ENCODE data around the gene PIM1.
"Not testable (repeated sequence)": the region's sequence is repeated elsewhere in the genome, so short reads cannot be mapped to it uniquely, and the experiment has no call there.

PIM1 gene

DNA sequence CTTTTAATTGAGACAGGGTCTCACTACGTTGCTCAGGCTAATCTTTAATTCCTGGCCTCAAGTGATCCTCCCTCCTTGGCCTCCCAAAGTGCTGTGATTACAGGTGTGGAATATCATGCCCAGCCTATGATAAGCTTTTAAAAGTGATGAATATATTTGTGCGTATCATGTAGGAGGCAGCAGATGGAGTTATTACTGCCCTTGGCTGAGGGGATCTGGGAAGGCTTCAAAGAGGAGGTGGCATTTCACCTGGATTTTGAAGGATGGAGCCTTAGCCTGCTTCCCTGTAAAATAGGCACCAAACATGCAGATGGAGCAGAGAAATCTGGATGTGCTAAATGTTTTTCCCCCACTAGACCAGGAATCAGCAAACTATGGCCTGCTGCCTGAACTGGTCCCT is 10.1 kb downstream of the PIM1 start:
- H3K4me3 ChIP-seq (ENCODE audit: control insufficient read depth, low read depth, low read length) = no peak overlapping the region
- TF ChIP-seq, protein P1, sequence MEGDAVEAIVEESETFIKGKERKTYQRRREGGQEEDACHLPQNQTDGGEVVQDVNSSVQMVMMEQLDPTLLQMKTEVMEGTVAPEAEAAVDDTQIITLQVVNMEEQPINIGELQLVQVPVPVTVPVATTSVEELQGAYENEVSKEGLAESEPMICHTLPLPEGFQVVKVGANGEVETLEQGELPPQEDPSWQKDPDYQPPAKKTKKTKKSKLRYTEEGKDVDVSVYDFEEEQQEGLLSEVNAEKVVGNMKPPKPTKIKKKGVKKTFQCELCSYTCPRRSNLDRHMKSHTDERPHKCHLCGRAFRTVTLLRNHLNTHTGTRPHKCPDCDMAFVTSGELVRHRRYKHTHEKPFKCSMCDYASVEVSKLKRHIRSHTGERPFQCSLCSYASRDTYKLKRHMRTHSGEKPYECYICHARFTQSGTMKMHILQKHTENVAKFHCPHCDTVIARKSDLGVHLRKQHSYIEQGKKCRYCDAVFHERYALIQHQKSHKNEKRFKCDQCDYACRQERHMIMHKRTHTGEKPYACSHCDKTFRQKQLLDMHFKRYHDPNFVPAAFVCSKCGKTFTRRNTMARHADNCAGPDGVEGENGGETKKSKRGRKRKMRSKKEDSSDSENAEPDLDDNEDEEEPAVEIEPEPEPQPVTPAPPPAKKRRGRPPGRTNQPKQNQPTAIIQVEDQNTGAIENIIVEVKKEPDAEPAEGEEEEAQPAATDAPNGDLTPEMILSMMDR (IDR thresholded peaks at IDR 0.05; ENCODE audit: control insufficient read depth, insufficient read depth, low read depth, low read length, missing control alignments) = no peak
- DNase-seq (ENCODE audit: low read depth) = no peak

DNA sequence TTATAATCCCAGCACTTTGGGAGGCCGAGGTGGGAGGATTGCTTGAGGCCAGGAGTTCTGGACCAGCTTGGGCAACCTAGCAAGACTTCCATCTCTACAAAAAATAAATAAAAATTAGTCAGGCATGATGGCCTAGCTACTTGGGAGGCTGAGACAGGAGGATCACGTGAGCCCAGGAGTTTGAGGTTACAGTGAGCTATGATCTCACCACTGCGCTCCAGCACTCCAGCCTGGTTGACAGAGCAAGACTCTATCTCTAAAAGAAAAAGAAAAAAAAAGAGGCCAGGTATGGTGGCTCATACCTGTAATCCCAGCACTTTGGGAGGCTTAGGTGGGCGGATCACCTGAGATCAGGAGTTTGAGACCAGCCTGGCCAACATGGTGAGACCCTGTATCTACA is 10.7 kb downstream of the PIM1 start:
- H3K4me3 ChIP-seq (ENCODE audit: control insufficient read depth, low read depth, low read length); DNase-seq (ENCODE audit: low read depth): not testable (repeated sequence)

DNA sequence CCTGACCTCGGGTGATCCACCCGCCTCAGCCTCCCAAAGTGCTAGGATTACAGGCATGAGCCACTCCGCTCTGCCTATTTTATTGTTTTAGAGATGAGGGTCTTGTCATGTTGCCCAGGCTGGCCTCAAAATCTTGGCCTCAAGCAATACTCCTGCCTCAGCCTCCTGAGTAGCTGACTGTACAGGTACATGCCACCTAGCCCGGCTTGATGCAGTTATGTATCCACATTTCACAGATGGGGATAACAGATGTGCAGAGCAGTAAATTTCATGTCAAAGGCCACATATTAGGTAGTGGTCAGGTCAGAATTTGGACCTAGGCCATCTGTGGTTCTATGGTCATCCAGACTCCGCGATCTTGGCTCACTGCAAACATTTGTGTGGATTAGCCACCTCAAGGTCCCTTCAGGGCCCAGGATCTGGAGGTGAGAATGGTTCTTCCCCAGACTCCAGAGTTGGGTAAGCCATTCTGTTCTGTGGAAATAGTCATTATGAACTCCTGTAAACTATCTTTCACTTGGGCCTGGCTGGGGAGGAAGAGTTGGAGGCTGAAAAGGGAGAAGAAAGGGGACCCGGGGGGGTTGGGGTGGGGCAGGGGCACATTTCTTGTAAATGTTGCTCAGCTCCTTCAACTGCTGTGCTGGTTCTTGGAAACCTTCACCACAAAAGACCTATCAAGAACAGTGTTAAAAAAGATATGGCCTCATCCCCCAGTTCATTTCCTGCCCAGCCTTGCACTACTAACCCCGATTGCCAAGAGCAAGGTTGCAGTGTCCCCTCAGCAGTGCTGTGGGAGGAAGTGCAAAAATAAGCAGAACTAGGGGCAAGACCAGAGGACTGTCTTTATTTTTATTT is 13.0 kb downstream of the PIM1 start:
- no peak overlapping the region for H3K4me3 ChIP-seq (ENCODE audit: control insufficient read depth, low read depth, low read length)
- DNase-seq (ENCODE audit: low read depth) = no peak
- TF ChIP-seq, protein P1 (IDR thresholded peaks at IDR 0.05; ENCODE audit: control insufficient read depth, insufficient read depth, low read depth, low read length, missing control alignments) = no peak

DNA sequence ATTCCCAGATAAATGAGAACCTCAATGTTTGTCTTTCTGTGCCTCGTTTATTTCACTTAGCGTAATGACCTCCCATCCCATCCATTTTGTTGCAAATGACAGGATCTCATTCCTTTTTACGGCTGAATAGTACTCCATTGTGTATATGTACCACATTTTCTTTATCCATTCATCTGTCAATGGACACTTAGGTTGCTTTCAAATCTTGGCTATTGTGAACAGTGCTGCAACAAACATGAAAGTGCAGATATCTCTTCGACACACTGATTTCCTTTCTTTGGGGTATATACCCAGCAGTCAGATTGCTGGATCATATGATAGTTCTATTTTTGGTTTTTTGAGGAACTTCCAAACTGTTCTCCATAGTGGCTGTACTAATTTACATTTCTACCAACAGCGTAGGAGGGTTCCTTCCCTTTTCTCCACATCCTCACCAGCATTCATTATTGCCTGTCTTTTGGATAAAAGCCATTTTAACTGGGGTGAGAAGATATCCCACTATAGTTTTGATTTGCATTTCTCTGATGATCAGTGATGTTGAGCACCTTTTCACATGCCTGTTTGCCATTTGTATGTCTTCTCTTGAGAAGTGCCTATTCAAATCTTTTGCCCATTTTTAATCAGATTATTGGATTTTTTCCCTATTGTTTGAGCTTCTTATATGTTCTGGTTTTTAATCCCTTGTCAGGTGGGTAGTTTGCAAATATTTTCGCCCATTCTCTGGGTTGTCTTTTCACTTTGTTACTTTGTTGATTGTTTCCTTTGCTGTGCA is 16.2 kb downstream of the PIM1 start:
- not testable (repeated sequence) for DNase-seq (ENCODE audit: low read depth); H3K4me3 ChIP-seq (ENCODE audit: control insufficient read depth, low read depth, low read length)

DNA sequence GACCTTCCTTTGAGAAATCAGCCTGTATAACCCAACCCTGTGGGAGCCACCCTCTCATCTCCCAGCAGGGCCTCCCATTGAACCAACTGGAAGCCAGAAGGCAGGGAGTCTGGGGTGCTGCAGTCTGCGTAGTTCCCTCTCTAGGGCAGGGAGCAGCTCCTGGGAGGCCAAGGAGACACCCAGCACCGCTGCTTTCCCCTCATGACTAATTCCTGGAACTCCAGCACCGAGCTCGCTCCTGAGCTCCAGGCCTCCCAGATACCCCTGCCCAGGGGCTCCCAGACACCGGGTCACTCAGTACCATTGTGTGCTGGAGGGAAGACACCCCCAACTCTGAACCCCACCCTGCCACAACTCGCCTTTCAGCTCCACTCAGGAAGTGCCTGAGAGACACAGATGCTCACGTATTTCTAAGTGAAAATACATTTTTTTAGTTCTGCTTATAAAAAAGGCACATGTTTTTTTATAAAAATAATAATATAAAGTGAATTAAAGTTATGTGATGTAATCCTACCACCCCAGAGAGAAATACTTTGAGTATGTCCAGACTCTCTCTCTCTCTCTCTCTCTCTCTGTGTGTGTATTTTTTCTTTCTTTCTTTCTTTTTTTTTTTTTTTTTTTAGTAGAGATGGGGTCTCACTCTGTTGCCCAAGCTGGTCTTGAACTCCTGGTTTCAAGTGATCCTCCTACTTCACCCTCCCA is 17.5 kb downstream of the PIM1 start:
- TF ChIP-seq, protein P1 (IDR thresholded peaks at IDR 0.05; ENCODE audit: control insufficient read depth, insufficient read depth, low read depth, low read length, missing control alignments) = no peak
- no peak overlapping the region for H3K4me3 ChIP-seq (ENCODE audit: control insufficient read depth, low read depth, low read length)
- no peak for DNase-seq (ENCODE audit: low read depth)

DNA sequence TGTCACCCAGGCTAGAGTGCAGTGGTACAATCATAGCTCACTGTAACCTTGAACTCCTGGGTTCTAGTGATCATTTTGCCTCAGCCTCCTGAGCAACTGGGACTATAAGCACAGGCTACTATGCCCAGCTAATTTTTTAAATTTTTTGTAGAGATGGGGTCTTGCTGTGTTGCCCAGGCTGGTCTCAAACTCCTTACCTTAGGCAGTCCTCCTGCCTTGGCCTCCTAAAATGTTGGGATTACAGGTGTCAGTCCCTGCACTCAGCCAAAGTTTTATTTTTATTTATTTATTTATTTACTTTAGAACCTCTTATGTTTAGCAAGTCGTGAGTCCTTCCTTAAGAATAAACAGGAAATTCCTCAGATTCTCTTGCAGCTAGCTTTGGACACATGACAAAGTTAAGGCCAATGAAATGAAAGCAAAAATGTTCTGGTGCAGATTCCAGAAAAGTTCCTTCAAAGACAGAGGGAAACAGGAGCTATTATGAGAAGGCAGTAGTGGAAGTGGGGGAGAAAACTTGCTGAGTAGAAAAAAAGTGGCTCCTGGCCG is 19.1 kb downstream of the PIM1 start:
- DNase-seq (ENCODE audit: low read depth) = no peak
- no peak overlapping the region for H3K4me3 ChIP-seq (ENCODE audit: control insufficient read depth, low read depth, low read length)
- TF ChIP-seq, protein P1 (IDR thresholded peaks at IDR 0.05; ENCODE audit: control insufficient read depth, insufficient read depth, low read depth, low read length, missing control alignments) = no peak

DNA sequence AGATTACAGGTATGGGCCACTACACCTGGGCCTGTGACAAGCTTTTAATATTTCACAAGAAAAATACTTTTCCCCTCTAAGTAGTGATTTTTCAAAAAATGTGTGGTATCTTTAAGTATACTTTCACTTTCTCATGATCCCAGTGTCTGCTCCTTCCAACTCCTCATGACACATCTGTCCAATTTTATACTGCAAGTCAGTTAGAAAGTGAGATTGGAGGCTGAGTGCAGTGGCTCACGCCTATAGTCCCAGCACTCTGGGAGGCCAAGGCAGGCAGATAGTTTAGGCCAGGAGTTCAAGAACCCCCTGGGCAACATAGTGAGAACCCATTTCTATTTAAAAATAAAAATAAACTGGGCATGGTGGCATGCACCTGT is 20.2 kb downstream of the PIM1 start:
- no peak for DNase-seq (ENCODE audit: low read depth)
- H3K4me3 ChIP-seq (ENCODE audit: control insufficient read depth, low read depth, low read length) = no peak overlapping the region
- TF ChIP-seq, protein P1 (IDR thresholded peaks at IDR 0.05; ENCODE audit: control insufficient read depth, insufficient read depth, low read depth, low read length, missing control alignments) = no peak

All from AG09309 (cell line).